ENCODE data around the gene GRK5. TPM values are rescaled to one million over a fixed set of nuclear protein-coding genes. Genes with fewer than 3 reads are reported as not detected.
A peak's percentile ranks its signal among the peaks of the same experiment; 100 is the strongest.

GRK5 gene
- total RNA-seq, 1 donor from 2014 or later = 2.8 TPM

DNA sequence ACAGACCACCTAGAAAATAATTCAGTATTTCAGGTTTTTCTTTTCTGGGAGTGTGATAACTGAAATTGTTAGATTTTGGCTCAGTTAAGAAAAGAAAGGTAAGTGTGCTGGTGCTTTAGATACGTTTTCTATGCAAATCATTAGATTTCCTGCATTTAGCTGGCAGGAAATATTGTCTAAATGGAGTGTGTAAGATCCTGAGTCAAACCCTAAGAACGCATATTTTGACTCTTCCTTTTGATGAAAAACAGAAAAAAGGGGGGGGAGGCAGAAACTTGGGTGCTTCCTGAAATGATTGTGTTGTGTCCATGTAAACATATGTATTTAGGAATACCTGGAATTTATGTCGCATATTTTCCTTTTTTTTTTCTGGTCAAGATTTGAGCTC is 1.2 kb downstream of the GRK5 start:
- no peaks in the 10 kb centered on the region for H3K27me3 ChIP-seq (ENCODE audit: control insufficient read depth, insufficient read depth, low read length)
- DNase-seq (ENCODE audit: low read depth) = no peak
- H3K4me3 ChIP-seq (ENCODE audit: low read depth, low read length) = peak overlapping the region; percentile 57
- no peak for TF ChIP-seq CTCF (IDR thresholded peaks at IDR 0.05; ENCODE audit: insufficient read depth, low read length, poor library complexity, severe bottlenecking)
- no peaks in the 10 kb centered on the region for H3K36me3 ChIP-seq (ENCODE audit: control insufficient read depth, insufficient read depth, low read length)

DNA sequence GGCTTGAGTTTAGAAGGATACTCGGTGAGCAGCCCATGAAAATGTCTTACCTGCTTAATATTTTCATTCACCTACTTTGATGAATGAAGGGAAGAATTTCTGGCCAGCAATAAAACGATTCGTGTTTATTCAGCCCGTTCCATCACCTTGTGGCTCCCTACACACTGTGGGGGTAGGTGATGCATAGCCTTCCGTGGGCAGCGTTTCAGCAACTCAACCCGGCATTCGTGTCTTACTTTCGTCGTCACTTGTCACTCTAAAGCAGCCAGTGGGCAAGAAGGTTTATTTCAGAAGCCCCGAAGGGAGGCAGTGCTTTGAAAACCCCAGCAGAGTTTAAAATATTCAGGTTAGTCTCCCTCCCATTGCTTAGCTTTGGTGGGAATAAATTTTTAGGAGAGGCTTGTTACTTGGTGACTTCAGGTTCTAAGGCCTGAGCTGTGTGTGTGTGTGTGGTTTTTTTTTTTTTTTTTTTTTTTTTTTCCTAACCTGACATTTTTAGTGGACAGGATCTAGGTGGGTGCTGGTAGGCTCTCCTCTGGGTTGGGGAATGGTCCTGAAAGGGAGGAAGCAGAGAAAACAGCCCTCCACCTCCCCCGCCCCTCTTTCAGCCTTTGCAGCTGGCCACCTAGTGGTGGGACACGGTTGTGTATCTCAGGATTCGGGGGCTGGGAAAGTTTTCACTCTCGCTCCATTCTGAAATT is 1.8 kb downstream of the GRK5 start:
- Histone ChIP-seq H3K36me3 (ENCODE audit: control insufficient read depth, insufficient read depth, low read length) (no peaks in the 10 kb centered on the region), H3K4me3 (ENCODE audit: low read depth, low read length) (no peak overlapping the region), H3K27me3 (ENCODE audit: control insufficient read depth, insufficient read depth, low read length) (no peaks in the 10 kb centered on the region)
- no peak for DNase-seq (ENCODE audit: low read depth)
- peak; percentile 93 for TF ChIP-seq CTCF (IDR thresholded peaks at IDR 0.05; ENCODE audit: insufficient read depth, low read length, poor library complexity, severe bottlenecking)

DNA sequence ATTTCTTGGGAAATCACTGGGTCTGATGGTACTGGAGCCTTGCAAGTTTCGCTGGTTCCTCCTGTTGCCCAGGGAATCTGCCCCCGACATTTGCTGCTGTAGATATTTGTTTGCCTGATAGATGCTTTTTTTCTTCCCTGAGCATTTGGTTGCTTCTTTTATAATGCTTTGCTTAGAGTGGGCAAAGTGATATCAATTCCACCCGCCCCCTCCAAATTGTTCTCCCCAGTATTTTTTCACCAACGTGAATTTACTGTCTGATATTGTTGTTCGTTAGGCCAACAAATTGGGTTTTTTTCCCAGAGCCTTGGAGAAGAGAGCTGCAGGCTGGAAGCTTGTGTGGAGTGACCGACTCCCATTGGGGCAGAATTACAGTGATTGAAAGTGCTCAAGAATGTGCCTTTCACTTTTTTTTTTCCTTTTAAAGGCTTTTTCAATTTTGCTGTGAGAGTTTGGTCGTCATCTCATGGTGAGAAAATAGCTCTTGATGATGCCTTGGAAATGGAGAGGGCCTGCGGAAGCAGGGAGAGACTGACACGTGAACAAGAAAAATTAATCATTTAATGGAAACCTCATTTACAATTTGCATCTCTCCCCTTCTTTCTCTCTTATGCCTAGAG is 2.5 kb downstream of the GRK5 start:
- no peak for DNase-seq (ENCODE audit: low read depth)
- no peak for TF ChIP-seq CTCF (IDR thresholded peaks at IDR 0.05; ENCODE audit: insufficient read depth, low read length, poor library complexity, severe bottlenecking)
- no peaks in the 10 kb centered on the region for H3K27me3 ChIP-seq (ENCODE audit: control insufficient read depth, insufficient read depth, low read length)
- no peak overlapping the region for H3K4me3 ChIP-seq (ENCODE audit: low read depth, low read length)
- H3K36me3 ChIP-seq (ENCODE audit: control insufficient read depth, insufficient read depth, low read length) = no peaks in the 10 kb centered on the region

DNA sequence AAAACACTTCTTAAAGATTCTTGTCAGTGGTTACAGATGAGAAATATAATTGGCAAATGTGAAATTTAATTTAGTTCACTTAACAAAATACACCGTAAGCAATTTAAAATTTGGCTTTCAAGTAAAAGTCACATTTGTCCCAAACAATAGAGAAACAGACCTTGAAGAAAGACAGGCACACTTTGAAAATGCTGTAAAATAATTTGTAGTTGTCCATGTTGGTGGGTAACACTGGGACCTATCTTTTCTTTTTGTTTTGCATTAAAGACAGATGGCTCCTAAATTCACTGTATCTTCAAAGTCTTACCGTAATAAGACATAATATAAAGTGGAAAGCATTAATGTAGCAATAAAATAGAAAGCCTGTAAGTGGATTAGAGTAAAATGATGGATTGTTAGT is 3.3 kb downstream of the GRK5 start:
- H3K4me3 ChIP-seq (ENCODE audit: low read depth, low read length) = no peak overlapping the region
- no peak for DNase-seq (ENCODE audit: low read depth)
- no peak for TF ChIP-seq CTCF (IDR thresholded peaks at IDR 0.05; ENCODE audit: insufficient read depth, low read length, poor library complexity, severe bottlenecking)

GRCh38 chr10:119211176-119211575 is 3.8 kb downstream of the GRK5 start:
- no peaks in the 10 kb centered on the region for H3K27me3 ChIP-seq (ENCODE audit: control insufficient read depth, insufficient read depth, low read length)
- H3K4me3 ChIP-seq (ENCODE audit: low read depth, low read length) = no peak overlapping the region
- no peaks in the 10 kb centered on the region for H3K36me3 ChIP-seq (ENCODE audit: control insufficient read depth, insufficient read depth, low read length)
- no peak for TF ChIP-seq CTCF (IDR thresholded peaks at IDR 0.05; ENCODE audit: insufficient read depth, low read length, poor library complexity, severe bottlenecking)
- no peak for DNase-seq (ENCODE audit: low read depth)

More for the DNA sequence above, 3.3 kb downstream of the GRK5 start:
- Histone ChIP-seq H3K36me3 (ENCODE audit: control insufficient read depth, insufficient read depth, low read length) (no peaks in the 10 kb centered on the region), H3K27me3 (ENCODE audit: control insufficient read depth, insufficient read depth, low read length) (no peaks in the 10 kb centered on the region)
